GM12874 (cell line): ENCODE measurements around the gene PDZD4.

Experiments used
- CTCF ChIP-seq: IDR thresholded peaks from 2 replicates; pipeline ENCODE4 v1.5.1; 2011; ENCODE audit warnings: low read depth, mild to moderate bottlenecking, control low read depth, low read length, moderate library complexity; ENCODE audit not compliant: insufficient read depth

The PDZD4 gene

DNA sequence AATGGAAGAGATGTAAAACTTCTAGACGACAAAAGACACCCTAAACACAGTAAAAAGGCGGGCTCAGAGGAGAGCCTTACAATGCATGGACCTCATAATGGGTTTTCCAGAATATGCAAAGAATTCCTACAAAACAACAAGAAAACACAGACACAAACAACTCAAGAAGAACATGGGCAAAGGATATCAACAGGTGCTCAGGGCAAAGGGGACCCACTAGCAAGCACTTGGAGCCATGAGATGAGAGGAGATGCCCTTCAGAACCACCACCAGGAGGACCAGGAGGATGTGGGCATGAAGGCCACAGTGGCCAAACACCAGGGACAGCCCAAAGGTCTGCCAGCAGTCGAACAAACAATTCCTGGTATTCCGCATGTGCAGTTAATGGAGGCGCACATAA, 17.2 kb downstream of the PDZD4 start:
- no peak for TF ChIP-seq CTCF

GRCh38 chrX:153812220-153812619, 18.1 kb downstream of the PDZD4 start:
- TF ChIP-seq CTCF = no peak

GRCh38 chrX:153807976-153808375, 22.4 kb downstream of the PDZD4 start:
- TF ChIP-seq CTCF = no peak

DNA sequence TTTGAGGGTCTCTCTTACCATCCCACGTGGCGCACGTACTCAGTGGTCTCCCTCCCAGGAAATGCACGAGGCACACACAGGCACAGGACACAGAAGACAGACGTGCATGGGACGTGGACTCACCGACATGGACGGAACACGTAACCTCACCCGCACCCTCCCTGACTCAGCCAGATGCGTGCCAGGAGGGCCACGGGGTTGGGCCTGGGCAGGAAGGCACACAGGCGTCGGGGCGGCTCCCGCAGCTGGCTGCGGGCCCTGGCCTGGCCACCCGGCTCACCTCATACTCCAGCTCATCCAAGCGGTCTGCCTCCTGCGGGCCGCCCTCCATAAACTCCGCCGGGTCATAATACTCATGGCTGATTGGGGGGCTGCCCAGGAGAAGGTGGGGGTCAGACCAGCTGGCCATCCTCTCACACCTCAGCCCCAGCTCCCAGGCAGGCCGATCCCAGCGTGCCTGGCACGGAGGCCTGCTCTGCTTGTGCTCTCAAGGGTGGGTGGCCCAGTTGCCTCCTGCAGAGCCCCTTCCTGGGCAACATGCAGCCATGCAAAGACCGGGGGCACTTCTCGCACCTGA, 23.3 kb downstream of the PDZD4 start:
- no peak for TF ChIP-seq CTCF

- TF ChIP-seq CTCF = no peak
Measured at GRCh38 chrX:153805436-153805835, 24.9 kb downstream of the PDZD4 start.

GRCh38 chrX:153804621-153805020, 25.7 kb downstream of the PDZD4 start:
- no peak for TF ChIP-seq CTCF

DNA sequence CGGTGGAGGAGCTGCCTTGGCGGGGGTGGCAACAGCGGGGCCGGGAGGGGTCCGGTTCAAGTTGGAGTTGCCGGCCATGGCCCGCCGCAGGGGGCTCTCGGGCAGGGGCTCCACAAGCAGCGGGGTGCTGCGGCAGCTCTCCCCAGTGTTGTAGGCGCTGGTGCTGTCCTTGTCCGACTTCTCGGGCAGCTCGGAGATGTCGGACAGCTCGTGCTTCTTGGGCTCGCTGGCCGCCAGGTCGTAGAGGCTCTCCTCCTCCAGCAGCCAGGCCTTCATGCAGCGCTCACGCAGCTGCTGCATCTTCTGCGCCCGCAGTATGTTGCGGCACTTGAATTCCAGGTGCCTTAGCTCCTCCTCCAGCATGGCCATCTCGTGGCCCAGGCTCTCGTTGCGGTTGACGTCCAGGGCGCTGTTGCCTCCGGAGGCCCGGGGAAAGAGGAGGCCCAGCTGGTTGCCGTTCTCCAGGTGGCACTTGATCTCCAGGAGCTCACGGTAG, 26.2 kb downstream of the PDZD4 start:
- TF ChIP-seq CTCF = no peak
